GM13976 (cell line): ENCODE results near the gene EFNB2.

ENCODE experiments used
- DNase-seq: peaks from one replicate; pipeline ENCODE4 v3.0.0; 2012; ENCODE audit warnings: low spot score
- CTCF ChIP-seq: IDR thresholded peaks from 2 replicates; pipeline ENCODE4 v1.5.1; 2012; ENCODE audit warnings: borderline replicate concordance, mild to moderate bottlenecking; ENCODE audit not compliant: insufficient read depth; ENCODE audit errors: extremely low read depth, missing control alignments, control extremely low read depth
- in situ Hi-C: fragments of 300-500 bp; cut with MboI; formaldehyde crosslinking; loops from one replicate; pipeline ENCODE4 v1.12.0; 2022; ENCODE audit warnings: low sequenced_read_pairs, mixed read lengths, inconsistent platforms; ENCODE audit not compliant: unreplicated experiment

Gene EFNB2

GRCh38 chr13:106467427-106468122 lies 67.9 kb downstream of the EFNB2 start:
- no peak for DNase-seq
- TF ChIP-seq CTCF, result no peak
- in situ Hi-C loops, result no loop called here

GRCh38 chr13:106466691-106467426 lies 68.6 kb downstream of the EFNB2 start:
- in situ Hi-C loops, result no loop called here
- no peak for DNase-seq
- TF ChIP-seq CTCF, result no peak

GRCh38 chr13:106464076-106464475 lies 71.4 kb downstream of the EFNB2 start:
- TF ChIP-seq CTCF, result no peak
- in situ Hi-C loops, result no loop called here
- DNase-seq, result no peak

GRCh38 chr13:106462710-106463109 lies 72.8 kb downstream of the EFNB2 start:
- no peak for DNase-seq
- in situ Hi-C loops, result no loop called here
- no peak for TF ChIP-seq CTCF

- TF ChIP-seq CTCF, result no peak
- in situ Hi-C loops, result no loop called here
- no peak for DNase-seq
Measured at GRCh38 chr13:106455777-106456176, 79.7 kb downstream of the EFNB2 start.

GRCh38 chr13:106455190-106455589 lies 80.3 kb downstream of the EFNB2 start:
- in situ Hi-C loops, result no loop called here
- DNase-seq, result no peak
- no peak for TF ChIP-seq CTCF

- no peak for DNase-seq
- TF ChIP-seq CTCF, result no peak
Measured at GRCh38 chr13:106453101-106453500, 82.4 kb downstream of the EFNB2 start.

More at GRCh38 chr13:106453101-106453500, 82.4 kb downstream of the EFNB2 start:
- in situ Hi-C loops, result no loop called here
